ENCODE measurements around the gene MBD6.

GRCh38 chr12:57563358-57563757 is 40.7 kb downstream of the MBD6 start:
- no peak for TF ChIP-seq CTCF (conservative IDR thresholded peaks at IDR 0.05; ENCODE audit: low read depth, low read length)
- TF ChIP-seq FOS (IDR thresholded peaks at IDR 0.05; ENCODE audit: low read depth, low read length) = no peak
- TF ChIP-seq RCOR1 (IDR thresholded peaks at IDR 0.05; ENCODE audit: insufficient replicate concordance, low read length) = no peak
- TF ChIP-seq RAD21 (IDR thresholded peaks at IDR 0.05; ENCODE audit: low read length) = no peak
- TF ChIP-seq POLR2A (IDR thresholded peaks at IDR 0.05; ENCODE audit: low read depth, low read length) = no peak
